Peyer's patch (tissue), 4 donors: ENCODE results near the gene SLC16A4. TPM values are rescaled to one million over a fixed set of nuclear protein-coding genes. Genes with fewer than 3 reads are reported as not detected.

Experiments used
- DNase-seq, 3 donors: peaks; one replicate each; pipeline ENCODE4 v3.0.0-alpha.2; 2017 to 2019
- H3K27ac ChIP-seq, 4 donors: fragments of 200-600 bp; sonication (generic); one replicate each; pipeline ENCODE4 v1.5.1; 2016 to 2019
- H3K27me3 ChIP-seq, 2 donors: fragments of 200-600 bp; sonication (generic); one replicate each; pipeline ENCODE4 v1.5.1; 2019
- H3K36me3 ChIP-seq, 3 donors: fragments of 200-600 bp; sonication (generic); one replicate each; pipeline ENCODE4 v1.5.1; 2016 to 2019
- H3K4me1 ChIP-seq, 4 donors: fragments of 200-600 bp; sonication (generic); one replicate each; pipeline ENCODE4 v1.5.1; 2016 to 2019
- H3K4me3 ChIP-seq, 4 donors: fragments of 200-600 bp; sonication (generic); 1 replicate in 3 of 4; 2 replicates in 1 of 4; pipeline ENCODE4 v1.5.1; 2016 to 2019; ENCODE audit warnings: mild to moderate bottlenecking in 1 of 4
- H3K9me3 ChIP-seq, 4 donors: fragments of 200-600 bp; sonication (generic); one replicate each; pipeline ENCODE4 v1.5.1; 2016 to 2019; ENCODE audit warnings: mild to moderate bottlenecking in 1 of 4
- CTCF ChIP-seq, 6 experiments: fragments of 450-650 bp in 4 of 6; fragments of 200-600 bp in 2 of 6; sonication (generic) in 1 of 6; IDR thresholded peaks; one replicate each; pipeline ENCODE4 v1.5.1; 2017 to 2019; ENCODE audit warnings: antibody characterized with exemption in 6 of 6, mild to moderate bottlenecking in 3 of 6, moderate library complexity in 1 of 6
- POLR2A ChIP-seq, 2 donors: fragments of 450-650 bp; IDR thresholded peaks; one replicate each; pipeline ENCODE4 v1.5.1; 2017; ENCODE audit warnings: antibody characterized with exemption in 2 of 2, mild to moderate bottlenecking in 2 of 2, moderate library complexity in 2 of 2
- total RNA-seq, 4 donors: library from RNA; depleted of rRNA; stranded (reverse); fragments of >200 nt; gene quantifications; one replicate each; pipeline ENCODE4 v1.1.0, GENCODE V29; 2016

SLC16A4 gene
- total RNA-seq, 4 donors from 2014 or later: 10.1 to 26.1 (median 13.0) TPM

- Histone ChIP-seq H3K4me3 (peak overlapping the region; percentile 79 to 94 (median 86)), H3K9me3 (no peaks in the 10 kb centered on the region), H3K27me3 (no peaks in the 10 kb centered on the region), H3K27ac (peak overlapping the region; percentile 94 to 99 (median 98)), H3K4me1 (peaks cover 0 to 26% (median 14%) of the 10 kb centered on the region in 4 donors), H3K36me3 (peaks cover 0 to 17% (median 0%) of the 10 kb centered on the region in 3 donors)
- DNase-seq: peak; percentile 96 to 98 (median 97)
- TF ChIP-seq POLR2A (IDR thresholded peaks at IDR 0.05): peak; percentile 82 to 86
- TF ChIP-seq CTCF (IDR thresholded peaks at IDR 0.05): peak in 5 of 6 experiments; percentile 63 to 85 (median 84)
Measured at GRCh38 chr1:110338309-110338885, 52.4 kb downstream of the SLC16A4 start.

- TF ChIP-seq CTCF (IDR thresholded peaks at IDR 0.05) (no peak), POLR2A (IDR thresholded peaks at IDR 0.05) (no peak)
- peaks cover 0 to 25% (median 14%) of the 10 kb centered on the region in 4 donors for H3K4me1 ChIP-seq
Measured at GRCh38 chr1:110337704-110338308, 53.0 kb downstream of the SLC16A4 start.

GRCh38 chr1:110336300-110337039 lies 54.4 kb downstream of the SLC16A4 start:
- peak overlapping the region in 2 of 4 donors; percentile 84 to 89 for H3K4me3 ChIP-seq
- peaks cover 0 to 9% (median 0%) of the 10 kb centered on the region in 3 donors for H3K36me3 ChIP-seq
- peak in 1 of 3 donors; percentile 56 for DNase-seq
- TF ChIP-seq POLR2A (IDR thresholded peaks at IDR 0.05): no peak
- peak in 1 of 6 experiments; percentile 7 for TF ChIP-seq CTCF (IDR thresholded peaks at IDR 0.05)
- no peaks in the 10 kb centered on the region for H3K9me3 ChIP-seq
- no peaks in the 10 kb centered on the region for H3K27me3 ChIP-seq
- H3K27ac ChIP-seq: peak overlapping the region in 3 of 4 donors; percentile 97 to 99 (median 98)
- H3K4me1 ChIP-seq: peaks cover 0 to 16% (median 7%) of the 10 kb centered on the region in 4 donors

More at GRCh38 chr1:110337704-110338308, 53.0 kb downstream of the SLC16A4 start:
- Histone ChIP-seq H3K27me3 (no peaks in the 10 kb centered on the region), H3K27ac (peak overlapping the region; percentile 94 to 99 (median 98)), H3K4me3 (peak overlapping the region; percentile 79 to 94 (median 86)), H3K9me3 (no peaks in the 10 kb centered on the region), H3K36me3 (peaks cover 0 to 17% (median 0%) of the 10 kb centered on the region in 3 donors)
- DNase-seq: peak; percentile 59 to 77 (median 73)

- peak in 1 of 3 donors; percentile 44 for DNase-seq
- H3K4me1 ChIP-seq: peaks cover 0 to 4% (median 2%) of the 10 kb centered on the region in 4 donors
- H3K27ac ChIP-seq: peak overlapping the region in 2 of 4 donors; percentile 27 to 98
- no peak overlapping the region for H3K4me3 ChIP-seq
- H3K9me3 ChIP-seq: no peaks in the 10 kb centered on the region
- no peaks in the 10 kb centered on the region for H3K36me3 ChIP-seq
- no peak for TF ChIP-seq CTCF (IDR thresholded peaks at IDR 0.05)
- TF ChIP-seq POLR2A (IDR thresholded peaks at IDR 0.05): no peak
- H3K27me3 ChIP-seq: no peaks in the 10 kb centered on the region
Measured at GRCh38 chr1:110335265-110335664, 55.6 kb downstream of the SLC16A4 start.

GRCh38 chr1:110328700-110329099 lies 62.1 kb downstream of the SLC16A4 start:
- Histone ChIP-seq H3K27ac (no peak overlapping the region), H3K27me3 (no peaks in the 10 kb centered on the region), H3K9me3 (no peaks in the 10 kb centered on the region), H3K36me3 (no peaks in the 10 kb centered on the region), H3K4me3 (no peak overlapping the region), H3K4me1 (no peaks in the 10 kb centered on the region)
- TF ChIP-seq POLR2A (IDR thresholded peaks at IDR 0.05) (no peak), CTCF (IDR thresholded peaks at IDR 0.05) (no peak)
- DNase-seq: no peak
